HCT116 (cell line): ENCODE measurements around the gene TMEM45B. TPM values are rescaled to one million over a fixed set of nuclear protein-coding genes. Genes with fewer than 3 reads are reported as not detected.

ENCODE experiments used
- ATAC-seq: fragments of 200-7000 bp; cut with Tn5 transposase; 2 replicates; pipeline ENCODE4 v1.9.1; 2020; ENCODE audit warnings: mild to moderate bottlenecking, moderate library complexity
- BruUV-seq: library from RNA; stranded (reverse); fragments of 400-500 nt; replicated peaks from 2 replicates; lab custom pipeline; 2021; lab: Mats Ljungman, UMichigan
- CTCF ChIA-PET: fragments of 300-600 bp; sonication (Branson Sonifier 250); formaldehyde crosslinking; loops from one replicate; lab custom pipeline; 2021; ENCODE audit warnings: antibody characterized with exemption; lab: Charles Lee
- POLR2A ChIA-PET: fragments of 300-600, 350-600 bp; sonication (Branson Sonifier 250); formaldehyde crosslinking; loops from one replicate; lab custom pipeline; 2021; ENCODE audit warnings: antibody characterized with exemption; lab: Charles Lee
- RAD21 ChIA-PET, 2 experiments: fragments of 300-600 bp; sonication (Branson Sonifier 250); formaldehyde crosslinking; loops; one replicate each; lab custom pipeline; 2023; ENCODE audit warnings: low total read pairs in 2 of 2; ENCODE audit not compliant: uncharacterized antibody in 2 of 2, unreplicated experiment in 2 of 2, low non-redundant PET in 1 of 2; lab: Charles Lee
- DNase-seq: peaks from one replicate; pipeline ENCODE4 v3.0.0-alpha.2; 2010; ENCODE audit warnings: low read depth, low spot score
- H2AFZ ChIP-seq: fragments of 200-600 bp; shearing (Covaris generic), sonication (generic); 2 replicates; pipeline ENCODE4 v1.6.1; 2017; ENCODE audit warnings: low read depth, mixed run types, mixed read lengths, antibody characterized with exemption, low read length; ENCODE audit not compliant: poor library complexity, severe bottlenecking
- H3K27ac ChIP-seq: 2 replicates; pipeline ENCODE4 v1.5.1; 2012; ENCODE audit warnings: low read depth, low read length
- H3K27me3 ChIP-seq: fragments of 200-600 bp; sonication (generic); 2 replicates; pipeline ENCODE4 v1.6.1; 2016; ENCODE audit warnings: mixed run types, low read length, mixed read lengths; ENCODE audit not compliant: insufficient read depth
- H3K36me3 ChIP-seq, 2 experiments: fragments of 200-500 bp in 1 of 2; fragments of 200-600 bp in 1 of 2; sonication (Bioruptor generic) in 1 of 2; sonication (generic) in 1 of 2; 2 replicates each; pipeline versions ENCODE4 v1.5.1 to v1.6.1; 2014 to 2016; ENCODE audit warnings: low read length in 2 of 2, inconsistent platforms in 1 of 2, mixed read lengths in 1 of 2, mixed run types in 1 of 2; ENCODE audit not compliant: insufficient read depth in 2 of 2, control insufficient read depth in 1 of 2
- H3K4me1 ChIP-seq, 2 experiments: fragments of 200-600 bp in 1 of 2; sonication (generic) in 1 of 2; 2 replicates each; pipeline versions ENCODE4 v1.5.1 to v1.6.1; 2012 to 2017; ENCODE audit warnings: low read length in 2 of 2, inconsistent platforms in 1 of 2, mild to moderate bottlenecking in 1 of 2, mixed read lengths in 1 of 2, mixed run types in 1 of 2, moderate library complexity in 1 of 2; ENCODE audit not compliant: insufficient read depth in 2 of 2, control insufficient read depth in 1 of 2
- H3K4me2 ChIP-seq: fragments of 200-600 bp; sonication (generic); 2 replicates; pipeline ENCODE4 v1.6.1; 2017; ENCODE audit warnings: mixed run types, low read length, mixed read lengths
- H3K4me3 ChIP-seq, 2 experiments: fragments of 200-600 bp in 1 of 2; sonication (generic) in 1 of 2; replicated peaks in 1 of 2; 2 replicates each; pipeline ENCODE4 v1.5.1; 2011 to 2016; ENCODE audit warnings: low read length in 2 of 2, control low read depth in 1 of 2, low read depth in 1 of 2, mild to moderate bottlenecking in 1 of 2, mixed read lengths in 1 of 2, mixed run types in 1 of 2
- H3K79me2 ChIP-seq: fragments of 200-600 bp; sonication (generic); 2 replicates; pipeline ENCODE4 v1.6.1; 2017; ENCODE audit warnings: mild to moderate bottlenecking, mixed run types, low read length, moderate library complexity, mixed read lengths; ENCODE audit not compliant: insufficient read depth
- H3K9ac ChIP-seq: fragments of 200-600 bp; sonication (generic); 2 replicates; pipeline ENCODE4 v1.6.1; 2016; ENCODE audit warnings: low read length, mixed read lengths
- H3K9me2 ChIP-seq: fragments of 200-600 bp; sonication (generic), shearing (Covaris generic); 2 replicates; pipeline ENCODE4 v1.6.1; 2017; ENCODE audit warnings: mixed run types, mild to moderate bottlenecking, moderate library complexity; ENCODE audit not compliant: insufficient read depth
- H3K9me3 ChIP-seq, 2 experiments: fragments of 200-500 bp in 1 of 2; fragments of 200-600 bp in 1 of 2; sonication (Bioruptor generic) in 1 of 2; sonication (generic) in 1 of 2; 2 replicates each; pipeline ENCODE4 v1.6.1; 2014 to 2017; ENCODE audit warnings: low read length in 2 of 2, mixed read lengths in 2 of 2, inconsistent platforms in 1 of 2, low read depth in 1 of 2, mild to moderate bottlenecking in 1 of 2, mixed run types in 1 of 2, moderate library complexity in 1 of 2; ENCODE audit not compliant: control insufficient read depth in 1 of 2, insufficient read depth in 1 of 2
- H4K20me1 ChIP-seq: fragments of 200-600 bp; sonication (generic), shearing (Covaris generic); 2 replicates; pipeline ENCODE4 v1.6.1; 2017; ENCODE audit warnings: mixed run types, mild to moderate bottlenecking, moderate library complexity; ENCODE audit not compliant: insufficient read depth
- CBX3 ChIP-seq: IDR thresholded peaks from 2 replicates; pipeline ENCODE4 v1.6.1; 2012; ENCODE audit warnings: low read depth
- CEBPB ChIP-seq: IDR thresholded peaks from 2 replicates; pipeline ENCODE4 v1.6.1; 2012; ENCODE audit warnings: low read depth
- EGR1 ChIP-seq: IDR thresholded peaks from 2 replicates; pipeline ENCODE4 v1.6.1; 2012; ENCODE audit warnings: low read depth
- ELF1 ChIP-seq: IDR thresholded peaks from 2 replicates; pipeline ENCODE4 v1.6.1; 2012; ENCODE audit warnings: low read depth, borderline replicate concordance
- FOSL1 ChIP-seq: IDR thresholded peaks from 2 replicates; pipeline ENCODE4 v1.6.1; 2012; ENCODE audit warnings: low read depth
- JUND ChIP-seq: IDR thresholded peaks from 2 replicates; pipeline ENCODE4 v1.6.1; 2012
- POLR2A ChIP-seq: IDR thresholded peaks from 2 replicates; pipeline ENCODE4 v1.7.0; 2011; ENCODE audit warnings: borderline replicate concordance; ENCODE audit not compliant: insufficient read depth, insufficient read length; ENCODE audit errors: extremely low read depth
- RAD21 ChIP-seq: IDR thresholded peaks from 2 replicates; pipeline ENCODE4 v1.6.1; 2012; ENCODE audit warnings: low read depth, mild to moderate bottlenecking
- REST ChIP-seq: IDR thresholded peaks from 2 replicates; pipeline ENCODE4 v1.6.1; 2012; ENCODE audit warnings: low read depth
- SP1 ChIP-seq: IDR thresholded peaks from 2 replicates; pipeline ENCODE4 v1.6.1; 2012; ENCODE audit warnings: low read depth
- SRF ChIP-seq: IDR thresholded peaks from 2 replicates; pipeline ENCODE4 v1.6.1; 2012; ENCODE audit warnings: low read depth
- TCF7L2 ChIP-seq: IDR thresholded peaks from 2 replicates; pipeline ENCODE4 v1.7.0; 2011; ENCODE audit warnings: borderline replicate concordance, inconsistent platforms; ENCODE audit not compliant: insufficient read depth, insufficient read length; ENCODE audit errors: extremely low read depth
- ZBTB33 ChIP-seq: IDR thresholded peaks from 2 replicates; pipeline ENCODE4 v1.6.1; 2011; ENCODE audit warnings: mild to moderate bottlenecking, low read length, moderate library complexity; ENCODE audit not compliant: insufficient replicate concordance; ENCODE audit errors: extremely low read depth
- ZFX ChIP-seq: fragments of 450-650 bp; IDR thresholded peaks from 2 replicates; pipeline ENCODE4 v1.6.1; 2017
- ZNF274 ChIP-seq: fragments of 200-500 bp; sonication (Bioruptor generic); IDR thresholded peaks from 2 replicates; pipeline ENCODE4 v1.6.1; 2014; ENCODE audit warnings: mild to moderate bottlenecking, low read depth, low read length, inconsistent platforms
- intact Hi-C: fragments of 100-400 bp; cut with micrococcal nuclease; formaldehyde crosslinking; loops from 2 replicates; pipeline ENCODE4 v1.10.0; 2022
- total RNA-seq: library from RNA; stranded (reverse); gene quantifications from one replicate; pipeline ENCODE4 v1.2.1, GENCODE V29; 2021; ENCODE audit not compliant: unreplicated experiment

TMEM45B gene
- total RNA-seq, 1 experiment from 2014 or later: not detected

DNA sequence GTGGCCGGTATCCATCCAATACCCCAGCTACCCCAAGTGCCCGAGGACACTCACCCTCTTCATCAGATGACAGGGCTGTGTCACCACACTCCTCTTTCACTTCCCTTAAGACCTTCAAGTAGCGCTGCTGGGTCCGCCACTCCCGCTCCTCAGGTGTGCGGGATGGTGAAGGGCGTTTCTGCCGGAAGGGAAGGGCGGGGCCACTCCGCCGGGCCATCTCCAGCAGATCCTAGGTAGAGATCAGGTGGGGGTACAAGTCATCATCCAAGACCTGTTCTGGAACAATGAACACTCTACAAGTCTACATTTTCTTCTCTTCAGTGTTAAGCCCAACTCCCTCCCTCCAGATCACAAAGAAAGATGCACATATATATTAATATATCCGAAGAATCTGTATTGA lies 69.7 kb downstream of the TMEM45B start:
- Histone ChIP-seq H3K9me3 (no peaks in the 10 kb centered on the region), H3K4me2 (no peak overlapping the region), H3K9me2 (no peaks in the 10 kb centered on the region), H3K4me3 (no peak overlapping the region), H3K4me1 (no peaks in the 10 kb centered on the region)
- RAD21 ChIA-PET: no interaction called here
- POLR2A ChIA-PET: no interaction called here
- TF ChIP-seq SRF (no peak), CBX3 (no peak), CEBPB (no peak), ELF1 (no peak), SP1 (no peak), RAD21 (no peak), REST (no peak), FOSL1 (no peak), TCF7L2 (no peak), ZBTB33 (no peak), POLR2A (no peak), EGR1 (no peak), ZNF274 (no peak), JUND (no peak), ZFX (no peak)
- TF ChIP-seq, all 23 proteins: peak for 0
- Histone ChIP-seq H3K79me2 (no peaks in the 10 kb centered on the region; the same call in 1 of the 2 replicates), H2AFZ (no peak overlapping the region), H3K27me3 (no peaks in the 10 kb centered on the region), H3K36me3 (peaks cover 64 to 77% of the 10 kb centered on the region in 2 experiments), H3K27ac (no peak overlapping the region), H3K9ac (no peak overlapping the region), H4K20me1 (no peaks in the 10 kb centered on the region)
- ATAC-seq (no peak), DNase-seq (no peak)
- CTCF ChIA-PET: no interaction called here
- BruUV-seq: no TSS peak
- intact Hi-C loops: no loop called here
